Activated naive CD8-positive, alpha-beta T cell treated with anti-CD3 and anti-CD28 coated beads, Interleukin-2, amount 50 U/mL, for 16 hours (primary cell): Measurements from ENCODE around the gene MLXIP.
A peak's percentile ranks its signal among the peaks of the same experiment; 100 is the strongest.
"Not testable (repeated sequence)": the region's sequence is repeated elsewhere in the genome, so short reads cannot be mapped to it uniquely, and the experiment has no call there.

Experiments used
- DNase-seq: peaks from one replicate; pipeline ENCODE4 v3.0.0-alpha.2; 2020; ENCODE audit warnings: low read depth, low spot score

The MLXIP gene

DNA sequence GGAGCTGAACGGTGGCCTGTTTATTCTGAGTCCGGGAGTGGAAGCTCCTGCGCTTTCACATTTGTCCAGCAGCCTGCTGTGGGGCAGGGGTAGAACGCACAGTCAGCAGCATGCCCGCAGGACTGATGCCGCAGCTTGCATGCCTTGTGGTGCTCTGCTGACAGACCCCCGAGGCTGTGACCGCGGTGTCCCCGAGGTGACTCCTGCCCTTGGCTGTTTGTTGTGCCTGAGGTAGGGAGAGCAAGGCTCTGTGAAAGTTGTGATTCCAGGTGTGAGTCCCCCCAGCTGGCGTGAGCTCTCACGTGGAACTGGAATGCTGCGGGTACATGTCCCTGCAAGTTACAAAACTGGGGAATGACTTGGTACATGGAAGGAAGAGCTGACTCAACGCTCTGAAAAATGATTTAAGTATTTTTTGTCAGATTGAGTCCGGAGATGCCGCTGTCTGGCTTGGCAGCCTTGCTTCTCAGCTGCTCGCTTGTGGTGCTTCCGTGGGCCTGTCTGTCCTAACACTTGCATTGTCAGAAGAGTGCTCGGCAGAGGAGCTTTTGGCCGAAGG lies 18.1 kb downstream of the MLXIP start:
- no peak for DNase-seq

DNA sequence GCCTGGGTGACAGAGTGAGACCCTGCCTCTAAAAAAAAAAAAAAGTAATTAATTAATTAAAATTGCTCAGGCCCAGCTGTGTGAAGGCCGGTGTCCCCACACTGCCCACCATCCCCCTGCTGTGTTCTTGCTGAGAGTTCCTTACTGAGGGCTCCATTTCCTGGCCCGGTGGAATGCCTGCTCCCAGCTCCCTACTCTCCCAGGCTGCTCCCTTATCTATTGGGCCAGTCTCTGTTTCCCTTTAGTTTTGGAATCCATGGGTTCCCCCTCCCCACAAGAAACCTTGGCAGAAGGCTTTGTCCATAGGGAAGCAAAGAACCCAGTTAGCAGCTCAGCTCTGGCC lies 19.0 kb downstream of the MLXIP start:
- DNase-seq: no peak

DNA sequence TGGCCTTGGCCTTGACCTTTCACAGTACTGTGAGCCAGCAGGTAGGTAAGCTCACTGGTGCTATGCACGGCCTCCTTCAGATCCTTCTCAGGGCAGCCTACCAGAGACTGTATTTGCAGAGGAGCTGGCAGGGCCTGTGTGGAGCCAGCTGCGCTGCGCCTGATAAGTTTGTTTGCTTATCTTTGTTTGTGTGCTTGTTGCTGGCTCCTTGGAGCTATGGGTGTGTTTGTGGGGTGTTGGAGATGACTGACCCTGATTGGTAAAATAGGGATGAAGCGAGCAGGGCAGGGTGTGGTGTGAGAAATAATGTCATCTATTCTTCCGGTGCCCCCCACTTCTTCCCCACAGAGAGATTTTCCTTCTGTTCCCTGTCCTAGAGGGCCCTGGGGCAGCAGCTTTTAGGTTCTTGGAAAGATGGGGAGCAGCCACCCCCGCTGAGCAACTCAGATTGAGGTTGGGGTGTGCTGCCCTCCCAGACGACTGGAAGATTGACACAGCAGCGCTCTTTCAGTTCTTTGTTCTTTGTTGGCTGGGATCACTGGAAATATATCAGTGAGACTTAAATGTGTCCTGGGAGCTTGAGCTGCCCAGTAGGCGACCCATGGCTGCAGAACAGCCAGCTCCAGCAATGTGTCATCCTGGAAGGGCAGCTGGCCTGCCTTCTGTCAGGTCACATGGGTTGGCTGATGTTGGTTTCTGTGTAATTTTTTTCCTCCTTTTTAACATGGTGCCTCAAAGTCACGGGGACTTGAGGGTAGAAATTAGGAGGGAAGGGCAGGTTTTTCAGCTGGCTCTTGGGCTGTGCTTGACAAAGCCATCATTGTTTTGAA lies 19.6 kb downstream of the MLXIP start:
- no peak for DNase-seq

GRCh38 chr12:122099280-122099749 lies 20.8 kb downstream of the MLXIP start:
- DNase-seq: no peak

DNA sequence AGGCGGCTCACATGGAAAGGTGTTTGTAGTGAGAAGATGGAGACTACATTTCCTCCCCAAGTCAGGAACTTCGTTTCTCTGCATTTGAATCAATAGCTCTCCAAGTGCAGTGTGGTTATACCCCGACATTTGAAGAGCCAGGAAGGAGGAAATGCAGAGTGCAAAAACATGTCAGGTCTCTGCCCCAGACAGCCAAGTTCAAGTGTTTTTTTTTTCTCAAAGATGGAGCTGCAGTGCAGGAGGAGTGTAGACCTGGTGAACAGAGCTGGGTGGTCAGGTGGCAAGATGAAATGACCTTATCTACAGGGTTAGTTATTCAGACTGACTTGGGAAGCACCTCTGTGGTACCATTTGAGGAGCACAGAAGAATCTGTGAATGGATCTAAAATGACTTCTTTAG lies 21.3 kb downstream of the MLXIP start:
- no peak for DNase-seq

- no peak for DNase-seq
Measured at GRCh38 chr12:122100568-122100967, 22.0 kb downstream of the MLXIP start.

- no peak for DNase-seq
Measured at GRCh38 chr12:122102331-122102730, 23.8 kb downstream of the MLXIP start.

DNA sequence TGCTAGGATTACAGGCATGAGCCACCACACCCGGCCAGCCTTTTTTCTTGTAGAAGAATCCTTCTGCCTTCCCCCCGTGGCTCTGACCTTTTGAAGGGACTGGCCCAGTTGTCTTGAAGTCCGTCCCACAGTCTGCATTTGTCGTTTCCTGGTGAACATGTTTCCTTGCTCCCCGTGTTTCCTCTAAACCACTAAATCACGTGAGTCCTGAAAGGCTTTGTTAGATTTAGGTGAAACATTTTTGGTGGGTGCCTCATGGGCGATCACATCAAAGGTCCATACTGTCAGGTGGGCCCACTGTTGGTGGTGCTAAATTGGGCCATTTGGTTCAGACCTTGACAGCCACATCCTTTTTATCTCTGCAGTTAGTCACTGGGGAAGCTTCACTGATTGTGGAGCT lies 26.3 kb downstream of the MLXIP start:
- DNase-seq: no peak

DNA sequence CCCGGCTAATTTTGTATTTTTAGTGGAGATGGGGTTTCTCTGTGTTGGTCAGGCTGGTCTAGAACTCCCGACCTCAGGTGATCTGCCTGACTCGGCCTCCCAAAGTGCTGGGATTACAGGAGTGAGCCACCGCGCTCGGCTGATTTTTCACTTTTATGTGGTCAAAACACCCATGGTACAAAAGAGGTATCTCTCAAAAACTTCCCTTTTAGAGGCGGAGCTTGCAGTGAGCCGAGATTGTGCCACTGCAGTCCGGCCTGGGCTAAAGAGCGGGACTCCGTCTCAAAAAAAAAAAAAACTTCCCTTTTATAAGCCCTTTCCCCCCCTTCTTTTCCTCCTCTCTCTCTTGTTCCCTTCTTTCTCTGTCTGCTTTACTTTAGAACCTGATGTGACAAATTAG lies 26.9 kb downstream of the MLXIP start:
- not testable (repeated sequence) for DNase-seq

- no peak for DNase-seq
Measured at GRCh38 chr12:122106843-122107242, 28.3 kb downstream of the MLXIP start.

DNA sequence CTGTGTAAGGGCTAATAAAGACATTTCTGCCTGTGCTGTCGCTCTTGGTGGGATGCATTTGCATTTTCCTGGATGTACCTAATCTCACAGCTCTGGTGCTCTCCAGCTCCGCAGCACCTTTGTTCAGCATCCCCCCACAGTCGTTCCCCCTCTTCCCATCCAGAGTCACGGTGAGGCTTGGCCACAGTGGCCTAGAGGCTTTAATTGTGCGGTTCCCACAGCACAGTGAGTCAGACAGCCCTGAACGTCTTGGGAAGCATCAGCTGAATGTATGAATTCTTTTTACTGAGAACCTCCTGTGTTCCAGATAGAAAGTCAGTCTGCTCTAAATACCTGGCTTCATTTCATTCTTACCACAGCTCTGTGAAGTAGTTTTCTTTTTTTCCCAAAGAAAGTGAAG lies 28.7 kb downstream of the MLXIP start:
- DNase-seq: no peak

DNA sequence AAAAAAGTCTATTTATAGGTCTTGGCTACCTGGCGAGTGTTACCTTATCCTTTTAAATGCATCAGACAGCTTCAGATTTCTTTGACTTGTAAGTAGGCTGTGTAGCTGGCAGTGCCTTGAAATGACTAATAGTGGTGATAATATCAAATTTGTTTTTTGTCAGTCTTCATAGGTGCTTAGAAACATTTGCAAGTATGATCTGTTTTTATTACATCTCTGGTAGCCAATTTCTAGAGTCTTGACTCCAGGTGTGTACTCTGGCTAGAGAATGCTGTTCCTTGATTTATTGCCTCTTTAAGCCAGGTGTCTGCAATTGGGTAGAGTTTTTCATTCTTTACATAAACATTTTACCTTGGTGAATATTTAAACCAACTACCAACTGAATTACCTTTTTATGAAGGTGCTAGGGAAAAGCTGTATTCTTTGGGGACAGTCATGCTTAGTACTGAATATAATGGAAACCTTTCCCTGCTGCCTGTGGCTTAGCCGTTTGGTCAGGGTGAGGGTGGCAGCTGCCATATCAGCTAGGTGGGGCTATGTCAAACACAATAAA lies 32.6 kb downstream of the MLXIP start:
- DNase-seq: no peak

GRCh38 chr12:122116707-122117535 lies 38.4 kb downstream of the MLXIP start:
- DNase-seq: no peak

DNA sequence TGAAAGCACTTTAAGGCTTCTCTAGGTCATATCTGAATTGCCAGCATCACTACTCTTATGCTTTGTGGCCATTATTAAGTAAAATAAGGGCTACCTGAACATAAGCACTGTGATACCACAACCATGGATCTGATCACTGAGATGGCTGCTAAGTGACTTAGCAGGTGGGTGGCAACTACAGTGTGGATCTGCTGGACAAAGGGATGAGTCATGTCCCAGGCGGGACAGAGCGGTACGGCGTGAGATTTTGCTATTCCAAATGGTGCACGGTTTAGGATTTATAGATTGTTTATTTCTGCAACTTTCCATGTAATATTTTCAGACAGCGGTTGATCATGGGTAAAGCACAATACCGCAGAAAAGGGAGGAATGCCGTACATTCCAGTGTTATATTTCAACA lies 39.4 kb downstream of the MLXIP start:
- no peak for DNase-seq

GRCh38 chr12:122121341-122121740 lies 42.8 kb downstream of the MLXIP start:
- not testable (repeated sequence) for DNase-seq

GRCh38 chr12:122121745-122122144 lies 43.2 kb downstream of the MLXIP start:
- no peak for DNase-seq

- peak; percentile 57 for DNase-seq
Measured at GRCh38 chr12:122123051-122123760, 44.6 kb downstream of the MLXIP start.

- no peak for DNase-seq
Measured at GRCh38 chr12:122123761-122124145, 45.2 kb downstream of the MLXIP start.

GRCh38 chr12:122124370-122124769 lies 45.8 kb downstream of the MLXIP start:
- DNase-seq: no peak

GRCh38 chr12:122125452-122126341 lies 47.1 kb downstream of the MLXIP start:
- no peak for DNase-seq

DNA sequence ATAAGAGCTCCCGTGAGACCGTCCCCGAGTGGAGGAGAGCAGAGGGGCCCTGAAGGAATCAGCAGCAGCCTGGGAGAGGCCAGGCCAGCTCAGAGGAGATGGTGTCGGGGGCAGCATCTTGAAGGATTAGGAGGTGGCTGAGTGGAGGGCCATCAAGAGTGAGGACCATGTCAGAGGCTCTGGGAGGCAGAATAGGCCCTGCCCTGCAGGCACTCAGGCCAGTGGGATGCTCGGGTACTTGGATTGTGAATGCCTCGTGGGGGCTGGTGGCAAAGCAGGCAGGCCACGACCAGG lies 47.7 kb downstream of the MLXIP start:
- DNase-seq: no peak
